ENCODE measurements around the gene ARMC7. TPM values are rescaled to one million over a fixed set of nuclear protein-coding genes. Genes with fewer than 3 reads are reported as not detected.

The ARMC7 gene
- total RNA-seq, 1 donor = 1.4 TPM

GRCh38 chr17:75105126-75106080 lies 4.4 kb upstream of the ARMC7 start:
- peaks cover 22% of the 10 kb centered on the region for H3K4me1 ChIP-seq (ENCODE audit: insufficient read depth, low read length)
- no peaks in the 10 kb centered on the region for H3K9me3 ChIP-seq (ENCODE audit: low read depth, low read length)
- H3K27me3 ChIP-seq (ENCODE audit: insufficient read depth, low read length) = no peaks in the 10 kb centered on the region
- H3K4me3 ChIP-seq (ENCODE audit: low read length) = no peak overlapping the region

GRCh38 chr17:75108193-75108592 lies 1.6 kb upstream of the ARMC7 start:
- Histone ChIP-seq H3K4me1 (ENCODE audit: insufficient read depth, low read length) (peaks cover 34% of the 10 kb centered on the region), H3K27me3 (ENCODE audit: insufficient read depth, low read length) (no peaks in the 10 kb centered on the region), H3K9me3 (ENCODE audit: low read depth, low read length) (no peaks in the 10 kb centered on the region), H3K4me3 (ENCODE audit: low read length) (no peak overlapping the region)

- no peaks in the 10 kb centered on the region for H3K9me3 ChIP-seq (ENCODE audit: low read depth, low read length)
- H3K27me3 ChIP-seq (ENCODE audit: insufficient read depth, low read length) = no peaks in the 10 kb centered on the region
- peaks cover 39% of the 10 kb centered on the region for H3K4me1 ChIP-seq (ENCODE audit: insufficient read depth, low read length)
- peak overlapping the region; percentile 83 for H3K4me3 ChIP-seq (ENCODE audit: low read length)
These were observed 743 bp upstream of the ARMC7 start for GRCh38 chr17:75109046-75109406.

GRCh38 chr17:75110234-75110937 lies 617 bp downstream of the ARMC7 start:
- peaks cover 51% of the 10 kb centered on the region for H3K4me1 ChIP-seq (ENCODE audit: insufficient read depth, low read length)
- no peaks in the 10 kb centered on the region for H3K9me3 ChIP-seq (ENCODE audit: low read depth, low read length)
- H3K27me3 ChIP-seq (ENCODE audit: insufficient read depth, low read length) = no peaks in the 10 kb centered on the region
- H3K4me3 ChIP-seq (ENCODE audit: low read length) = peak overlapping the region; percentile 83

GRCh38 chr17:75111777-75112335 lies 2.1 kb downstream of the ARMC7 start:
- Histone ChIP-seq H3K9me3 (ENCODE audit: low read depth, low read length) (no peaks in the 10 kb centered on the region), H3K27me3 (ENCODE audit: insufficient read depth, low read length) (no peaks in the 10 kb centered on the region), H3K4me1 (ENCODE audit: insufficient read depth, low read length) (peaks cover 56% of the 10 kb centered on the region), H3K4me3 (ENCODE audit: low read length) (no peak overlapping the region)

GRCh38 chr17:75113798-75114551 lies 4.2 kb downstream of the ARMC7 start:
- Histone ChIP-seq H3K9me3 (ENCODE audit: low read depth, low read length) (no peaks in the 10 kb centered on the region), H3K4me3 (ENCODE audit: low read length) (peak overlapping the region; percentile 56), H3K27me3 (ENCODE audit: insufficient read depth, low read length) (no peaks in the 10 kb centered on the region), H3K4me1 (ENCODE audit: insufficient read depth, low read length) (peaks cover 52% of the 10 kb centered on the region)

- Histone ChIP-seq H3K4me1 (ENCODE audit: insufficient read depth, low read length) (peaks cover 47% of the 10 kb centered on the region), H3K27me3 (ENCODE audit: insufficient read depth, low read length) (no peaks in the 10 kb centered on the region), H3K4me3 (ENCODE audit: low read length) (peak overlapping the region; percentile 56), H3K9me3 (ENCODE audit: low read depth, low read length) (no peaks in the 10 kb centered on the region)
These were observed 5.0 kb downstream of the ARMC7 start for GRCh38 chr17:75114552-75115314.

GRCh38 chr17:75115555-75115954 lies 5.8 kb downstream of the ARMC7 start:
- Histone ChIP-seq H3K4me3 (ENCODE audit: low read length) (no peak overlapping the region), H3K4me1 (ENCODE audit: insufficient read depth, low read length) (peaks cover 51% of the 10 kb centered on the region), H3K27me3 (ENCODE audit: insufficient read depth, low read length) (no peaks in the 10 kb centered on the region), H3K9me3 (ENCODE audit: low read depth, low read length) (no peaks in the 10 kb centered on the region)

GRCh38 chr17:75116737-75117136 lies 7.0 kb downstream of the ARMC7 start:
- no peaks in the 10 kb centered on the region for H3K9me3 ChIP-seq (ENCODE audit: low read depth, low read length)
- no peaks in the 10 kb centered on the region for H3K27me3 ChIP-seq (ENCODE audit: insufficient read depth, low read length)
- H3K4me1 ChIP-seq (ENCODE audit: insufficient read depth, low read length) = peaks cover 39% of the 10 kb centered on the region
- H3K4me3 ChIP-seq (ENCODE audit: low read length) = no peak overlapping the region

GRCh38 chr17:75118307-75118706 lies 8.5 kb downstream of the ARMC7 start:
- peaks cover 30% of the 10 kb centered on the region for H3K4me1 ChIP-seq (ENCODE audit: insufficient read depth, low read length)
- H3K9me3 ChIP-seq (ENCODE audit: low read depth, low read length) = no peaks in the 10 kb centered on the region
- H3K27me3 ChIP-seq (ENCODE audit: insufficient read depth, low read length) = no peaks in the 10 kb centered on the region
- H3K4me3 ChIP-seq (ENCODE audit: low read length) = no peak overlapping the region

GRCh38 chr17:75124041-75124818 lies 14.5 kb downstream of the ARMC7 start:
- no peaks in the 10 kb centered on the region for H3K9me3 ChIP-seq (ENCODE audit: low read depth, low read length)
- H3K4me3 ChIP-seq (ENCODE audit: low read length) = no peak overlapping the region
- H3K27me3 ChIP-seq (ENCODE audit: insufficient read depth, low read length) = no peaks in the 10 kb centered on the region
- peaks cover 40% of the 10 kb centered on the region for H3K4me1 ChIP-seq (ENCODE audit: insufficient read depth, low read length)

GRCh38 chr17:75124819-75125162 lies 15.0 kb downstream of the ARMC7 start:
- H3K27me3 ChIP-seq (ENCODE audit: insufficient read depth, low read length) = no peaks in the 10 kb centered on the region
- H3K4me3 ChIP-seq (ENCODE audit: low read length) = no peak overlapping the region
- H3K9me3 ChIP-seq (ENCODE audit: low read depth, low read length) = no peaks in the 10 kb centered on the region
- peaks cover 39% of the 10 kb centered on the region for H3K4me1 ChIP-seq (ENCODE audit: insufficient read depth, low read length)

GRCh38 chr17:75125984-75126383 lies 16.2 kb downstream of the ARMC7 start:
- no peaks in the 10 kb centered on the region for H3K27me3 ChIP-seq (ENCODE audit: insufficient read depth, low read length)
- H3K4me1 ChIP-seq (ENCODE audit: insufficient read depth, low read length) = peaks cover 39% of the 10 kb centered on the region
- no peaks in the 10 kb centered on the region for H3K9me3 ChIP-seq (ENCODE audit: low read depth, low read length)
- H3K4me3 ChIP-seq (ENCODE audit: low read length) = no peak overlapping the region

GRCh38 chr17:75126954-75127353 lies 17.2 kb downstream of the ARMC7 start:
- no peak overlapping the region for H3K4me3 ChIP-seq (ENCODE audit: low read length)
- H3K27me3 ChIP-seq (ENCODE audit: insufficient read depth, low read length) = no peaks in the 10 kb centered on the region
- H3K4me1 ChIP-seq (ENCODE audit: insufficient read depth, low read length) = peaks cover 44% of the 10 kb centered on the region
- H3K9me3 ChIP-seq (ENCODE audit: low read depth, low read length) = no peaks in the 10 kb centered on the region

Measured in mononuclear cell (primary cell).